SK-N-MC (cell line): ENCODE data around the gene BMPR1A.

Experiments
- DNase-seq: peaks from one replicate; pipeline ENCODE4 v3.0.0-alpha.2; 2011; ENCODE audit warnings: low read depth, low spot score
- H3K27ac ChIP-seq: fragments of 200-600 bp; sonication (generic); 2 replicates; pipeline ENCODE4 v1.5.1; 2016; ENCODE audit warnings: mixed run types
- H3K36me3 ChIP-seq: fragments of 200-600 bp; sonication (generic); 2 replicates; pipeline ENCODE4 v1.6.1; 2017; ENCODE audit warnings: antibody characterized with exemption, low read length, mixed read lengths; ENCODE audit not compliant: insufficient read depth
- H3K4me3 ChIP-seq: fragments of 200-600 bp; sonication (generic); 2 replicates; pipeline ENCODE4 v1.5.1; 2016
- H3K9ac ChIP-seq: fragments of 200-600 bp; sonication (generic); 2 replicates; pipeline ENCODE4 v1.8.0; 2017; ENCODE audit warnings: mixed run types, mixed read lengths; ENCODE audit not compliant: insufficient read length
- H3K9me3 ChIP-seq: fragments of 200-600 bp; sonication (generic); 2 replicates; pipeline ENCODE4 v1.6.1; 2017; ENCODE audit warnings: low read depth, mild to moderate bottlenecking, antibody characterized with exemption, low read length, moderate library complexity, mixed read lengths
- EZH2 ChIP-seq: fragments of 200-600 bp; sonication (generic); IDR thresholded peaks from one replicate; pipeline ENCODE4 v1.6.1; 2017; ENCODE audit warnings: antibody characterized with exemption
- FOXP2 ChIP-seq: optimal IDR thresholded peaks from 2 replicates; pipeline ENCODE3; 2011; ENCODE audit warnings: mild to moderate bottlenecking, moderate library complexity; ENCODE audit not compliant: insufficient read depth; ENCODE audit errors: extremely low read length, control extremely low read depth
- POLR2AphosphoS5 ChIP-seq: IDR thresholded peaks from 2 replicates; pipeline ENCODE4 v1.6.1; 2012; ENCODE audit warnings: mild to moderate bottlenecking, low read depth, low read length, borderline replicate concordance

Gene BMPR1A

DNA sequence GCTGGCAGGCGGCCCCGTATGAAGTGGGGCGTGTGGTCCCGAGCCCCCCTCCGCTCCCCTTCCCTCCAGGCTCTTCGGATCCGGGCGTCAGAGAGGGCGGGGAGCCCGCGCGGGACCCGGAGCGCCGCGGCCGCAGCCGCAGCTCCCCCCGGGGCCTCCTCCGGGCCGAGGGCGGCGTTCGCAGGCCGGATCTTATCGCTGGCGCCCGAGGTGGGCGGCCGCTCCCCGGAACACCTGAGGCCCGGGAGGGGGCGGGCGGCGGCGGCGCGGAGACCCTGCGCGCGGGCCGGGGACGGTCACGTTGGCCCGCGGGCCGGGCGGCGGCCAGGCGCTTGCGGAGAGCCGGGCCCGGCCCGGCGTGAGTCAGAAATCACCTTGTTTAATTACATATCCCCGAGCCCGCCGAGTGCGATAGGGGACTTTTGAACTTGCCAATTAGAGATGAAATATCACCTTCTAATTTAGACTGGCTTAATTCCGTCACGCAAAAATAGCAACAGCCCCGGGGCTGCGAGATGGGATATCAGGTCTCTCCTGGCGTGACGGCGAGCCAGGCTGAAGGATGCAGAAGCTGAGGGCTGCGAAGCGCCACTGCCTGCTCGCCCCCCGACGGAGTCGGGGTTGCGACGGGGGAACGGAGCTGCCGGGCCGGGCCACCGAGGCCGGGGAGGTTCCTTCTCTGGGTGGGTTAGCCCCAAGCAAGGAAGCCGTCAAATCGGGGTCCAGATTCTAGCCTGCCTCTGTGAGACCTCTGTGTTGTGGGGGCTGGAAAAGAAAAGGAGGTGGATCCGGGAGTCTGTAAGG lies 44.7 kb upstream of the BMPR1A start:
- Histone ChIP-seq H3K27ac (no peak overlapping the region; the same call in 1 of the 2 replicates), H3K9ac (peak overlapping the region; percentile 71)

DNA sequence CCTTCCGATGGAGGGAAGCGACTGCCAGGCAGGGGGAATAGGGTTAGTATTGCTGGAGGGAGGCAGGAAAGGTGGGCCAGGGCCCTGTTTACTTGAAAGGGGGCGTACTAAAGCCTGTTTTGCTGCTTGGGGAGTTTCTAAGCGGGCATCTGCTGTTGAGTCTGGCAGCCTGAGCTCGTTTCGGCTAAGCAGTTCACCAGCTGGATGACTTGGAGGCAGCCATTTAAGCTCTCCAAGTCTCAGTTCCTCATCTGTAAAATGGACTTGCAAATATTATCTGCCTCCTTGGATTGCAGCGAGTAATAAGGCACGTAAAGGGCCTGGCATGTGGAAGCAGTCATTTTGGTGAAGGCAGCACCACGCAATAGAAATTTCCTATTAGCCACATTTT lies 44.1 kb upstream of the BMPR1A start:
- no peak overlapping the region for H3K27ac ChIP-seq
- DNase-seq, result no peak
- no peaks in the 10 kb centered on the region for H3K36me3 ChIP-seq
- H3K4me3 ChIP-seq, result no peak overlapping the region
- TF ChIP-seq POLR2AphosphoS5 (no peak), EZH2 (no peak), FOXP2 (no peak)
- H3K9ac ChIP-seq, result no peak overlapping the region
- no peaks in the 10 kb centered on the region for H3K9me3 ChIP-seq

More for the DNA sequence above, 44.7 kb upstream of the BMPR1A start:
- no peak for TF ChIP-seq EZH2
- no peak for TF ChIP-seq POLR2AphosphoS5
- TF ChIP-seq FOXP2, result no peak
- H3K9me3 ChIP-seq, result no peaks in the 10 kb centered on the region
- no peaks in the 10 kb centered on the region for H3K36me3 ChIP-seq
- DNase-seq, result no peak
- H3K4me3 ChIP-seq, result peak overlapping the region; percentile 71

DNA sequence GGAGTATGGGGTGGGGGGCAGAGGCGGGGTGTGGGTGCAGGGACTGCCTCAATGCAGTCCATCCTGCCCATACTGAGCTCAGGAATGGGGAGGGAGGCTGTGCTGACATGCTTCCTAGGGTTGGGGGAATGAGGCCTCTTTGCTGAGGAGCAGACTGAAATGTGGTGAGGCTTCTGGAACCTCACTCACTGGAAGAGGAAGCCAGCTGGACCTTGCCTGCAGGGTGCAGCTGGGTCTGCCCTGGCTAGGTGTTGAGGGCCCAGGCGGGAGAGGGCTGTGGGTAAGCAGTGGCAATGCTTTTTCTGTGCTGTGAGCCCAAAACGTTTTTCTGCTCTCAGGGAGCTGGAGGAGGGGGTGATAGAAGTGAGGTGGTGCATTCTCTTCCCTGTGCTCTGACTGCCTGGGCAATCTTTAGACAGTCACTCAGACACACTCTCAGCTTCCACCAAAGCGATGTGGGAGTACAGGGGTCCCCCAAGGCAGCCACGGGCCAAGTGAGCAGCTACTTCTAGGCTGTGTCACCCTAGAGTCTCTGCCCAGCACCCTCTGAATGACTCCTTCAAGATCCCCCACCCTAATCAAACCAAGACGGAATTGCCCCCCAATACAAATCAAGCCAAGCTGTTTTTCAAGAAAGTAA lies 41.1 kb upstream of the BMPR1A start:
- Histone ChIP-seq H3K4me3 (no peak overlapping the region), H3K9ac (no peak overlapping the region), H3K36me3 (no peaks in the 10 kb centered on the region), H3K9me3 (no peaks in the 10 kb centered on the region), H3K27ac (no peak overlapping the region)
- TF ChIP-seq FOXP2 (no peak), POLR2AphosphoS5 (no peak), EZH2 (no peak)
- no peak for DNase-seq

DNA sequence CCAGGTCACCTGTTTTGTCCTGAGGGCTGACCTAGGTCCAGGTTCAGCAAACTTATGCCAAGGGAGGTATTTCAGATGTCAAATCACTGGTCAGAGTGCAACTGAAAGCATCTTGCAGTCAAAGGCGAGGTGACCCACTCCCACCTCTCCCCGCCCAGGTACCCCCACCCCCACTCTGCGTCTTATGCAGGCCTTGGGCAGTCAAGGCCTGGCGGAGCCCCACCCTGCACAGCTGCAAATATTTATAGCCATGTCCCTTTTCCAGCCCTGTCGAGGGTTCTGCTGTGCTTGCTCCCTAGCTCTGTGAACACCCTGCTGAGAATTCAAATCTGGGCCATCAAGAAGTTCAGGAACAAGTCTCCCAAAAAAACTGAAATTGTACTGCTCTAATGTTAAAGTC lies 40.6 kb upstream of the BMPR1A start:
- H3K9ac ChIP-seq, result no peak overlapping the region
- no peak overlapping the region for H3K27ac ChIP-seq
- H3K36me3 ChIP-seq, result no peaks in the 10 kb centered on the region
- H3K9me3 ChIP-seq, result no peaks in the 10 kb centered on the region
- H3K4me3 ChIP-seq, result no peak overlapping the region
- TF ChIP-seq EZH2, result no peak
- no peak for TF ChIP-seq FOXP2
- TF ChIP-seq POLR2AphosphoS5, result no peak
- no peak for DNase-seq

- Histone ChIP-seq H3K4me3 (no peak overlapping the region), H3K36me3 (no peaks in the 10 kb centered on the region), H3K9ac (no peak overlapping the region), H3K9me3 (no peaks in the 10 kb centered on the region), H3K27ac (no peak overlapping the region)
- DNase-seq, result no peak
- TF ChIP-seq POLR2AphosphoS5, result no peak
- no peak for TF ChIP-seq EZH2
- no peak for TF ChIP-seq FOXP2
Observed at GRCh38 chr10:86716466-86716865, 40.0 kb upstream of the BMPR1A start.

DNA sequence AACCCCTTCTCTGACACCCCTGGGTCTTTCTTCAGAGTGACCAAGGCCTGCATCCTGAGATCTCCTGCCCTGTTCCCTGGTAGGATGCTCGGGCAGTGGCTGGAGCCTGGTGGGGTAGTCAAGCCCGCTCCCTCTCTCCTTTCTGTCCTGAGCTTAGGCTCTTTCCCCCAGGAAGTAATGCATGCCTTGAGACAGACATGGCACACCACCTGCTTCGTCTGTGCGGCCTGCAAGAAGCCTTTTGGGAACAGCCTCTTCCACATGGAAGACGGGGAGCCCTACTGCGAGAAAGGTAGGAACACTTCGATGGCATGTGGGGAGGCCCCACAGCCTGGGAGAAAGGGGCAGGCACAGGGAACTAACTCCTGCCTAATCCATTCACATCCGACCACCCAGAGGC lies 37.9 kb upstream of the BMPR1A start:
- Histone ChIP-seq H3K36me3 (no peaks in the 10 kb centered on the region), H3K9ac (no peak overlapping the region), H3K9me3 (no peaks in the 10 kb centered on the region), H3K4me3 (no peak overlapping the region), H3K27ac (no peak overlapping the region)
- TF ChIP-seq POLR2AphosphoS5 (no peak), EZH2 (no peak), FOXP2 (no peak)
- DNase-seq, result no peak

- no peak for DNase-seq
- TF ChIP-seq POLR2AphosphoS5, result no peak
- no peak for TF ChIP-seq FOXP2
- no peak for TF ChIP-seq EZH2
Observed at GRCh38 chr10:86721232-86721631, 35.2 kb upstream of the BMPR1A start.

DNA sequence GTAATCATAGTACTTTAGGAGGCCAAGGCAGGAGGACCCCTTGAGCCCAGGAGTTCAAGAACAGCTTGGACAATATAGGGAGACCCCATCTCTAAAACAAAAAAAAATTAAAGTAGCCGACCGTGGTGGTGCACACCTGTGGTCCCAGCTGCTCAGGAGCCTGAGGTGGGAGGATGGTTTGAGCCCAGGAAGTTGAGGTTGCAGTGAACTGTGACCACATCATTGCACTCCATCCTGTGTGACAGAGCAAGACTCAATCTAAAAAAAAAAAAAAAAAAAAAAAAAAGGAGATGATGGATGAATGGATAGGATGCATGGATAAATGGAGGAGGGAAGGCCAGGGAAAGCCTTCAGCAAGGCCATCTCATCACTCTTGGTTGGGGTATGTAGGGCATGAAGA lies 33.4 kb upstream of the BMPR1A start:
- Histone ChIP-seq H3K36me3 (no peaks in the 10 kb centered on the region), H3K9me3 (no peaks in the 10 kb centered on the region), H3K4me3 (no peak overlapping the region), H3K27ac (no peak overlapping the region), H3K9ac (no peak overlapping the region)
- no peak for TF ChIP-seq FOXP2
- TF ChIP-seq EZH2, result no peak
- TF ChIP-seq POLR2AphosphoS5, result no peak
- no peak for DNase-seq

More at GRCh38 chr10:86721232-86721631, 35.2 kb upstream of the BMPR1A start:
- Histone ChIP-seq H3K9me3 (no peaks in the 10 kb centered on the region), H3K9ac (no peak overlapping the region), H3K4me3 (no peak overlapping the region), H3K27ac (no peak overlapping the region), H3K36me3 (no peaks in the 10 kb centered on the region)
